Measurements from ENCODE around the gene RNASE12.
A peak's percentile ranks its signal among the peaks of the same experiment; 100 is the strongest.

Gene RNASE12

DNA sequence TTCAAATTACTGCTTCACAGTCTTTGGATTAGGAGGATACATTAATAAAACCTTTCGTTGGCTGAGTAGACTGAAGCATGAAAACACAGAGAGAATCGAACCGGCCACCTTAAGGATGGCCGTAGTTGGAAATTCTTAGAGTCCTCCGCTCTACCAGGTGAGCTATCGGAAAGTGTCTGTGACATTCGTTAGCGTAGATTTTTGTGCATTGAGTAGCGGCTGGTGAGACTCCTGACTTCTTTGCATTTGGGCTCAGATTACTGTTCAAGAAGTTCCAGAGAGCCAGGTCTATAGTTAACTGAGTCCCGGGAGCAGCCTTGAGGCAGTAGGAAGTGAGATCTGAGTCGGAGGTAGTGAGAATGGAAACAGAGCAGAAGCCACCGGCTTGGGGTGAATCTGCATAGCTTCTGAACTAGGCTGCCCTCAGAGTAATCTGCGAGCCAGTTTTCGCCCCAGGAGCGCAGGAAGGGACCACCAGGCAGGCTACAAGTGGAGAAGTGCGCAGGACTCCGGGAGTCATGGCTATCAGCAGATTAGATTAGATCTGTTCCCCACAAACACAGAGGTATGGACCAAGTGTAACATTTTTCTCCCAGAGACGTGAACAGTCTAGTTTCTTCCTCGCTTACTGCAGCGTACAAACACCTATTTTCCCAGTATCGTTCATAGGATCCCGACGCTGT lies 39.3 kb upstream of the RNASE12 start (continued):
- TF ChIP-seq, protein P1, sequence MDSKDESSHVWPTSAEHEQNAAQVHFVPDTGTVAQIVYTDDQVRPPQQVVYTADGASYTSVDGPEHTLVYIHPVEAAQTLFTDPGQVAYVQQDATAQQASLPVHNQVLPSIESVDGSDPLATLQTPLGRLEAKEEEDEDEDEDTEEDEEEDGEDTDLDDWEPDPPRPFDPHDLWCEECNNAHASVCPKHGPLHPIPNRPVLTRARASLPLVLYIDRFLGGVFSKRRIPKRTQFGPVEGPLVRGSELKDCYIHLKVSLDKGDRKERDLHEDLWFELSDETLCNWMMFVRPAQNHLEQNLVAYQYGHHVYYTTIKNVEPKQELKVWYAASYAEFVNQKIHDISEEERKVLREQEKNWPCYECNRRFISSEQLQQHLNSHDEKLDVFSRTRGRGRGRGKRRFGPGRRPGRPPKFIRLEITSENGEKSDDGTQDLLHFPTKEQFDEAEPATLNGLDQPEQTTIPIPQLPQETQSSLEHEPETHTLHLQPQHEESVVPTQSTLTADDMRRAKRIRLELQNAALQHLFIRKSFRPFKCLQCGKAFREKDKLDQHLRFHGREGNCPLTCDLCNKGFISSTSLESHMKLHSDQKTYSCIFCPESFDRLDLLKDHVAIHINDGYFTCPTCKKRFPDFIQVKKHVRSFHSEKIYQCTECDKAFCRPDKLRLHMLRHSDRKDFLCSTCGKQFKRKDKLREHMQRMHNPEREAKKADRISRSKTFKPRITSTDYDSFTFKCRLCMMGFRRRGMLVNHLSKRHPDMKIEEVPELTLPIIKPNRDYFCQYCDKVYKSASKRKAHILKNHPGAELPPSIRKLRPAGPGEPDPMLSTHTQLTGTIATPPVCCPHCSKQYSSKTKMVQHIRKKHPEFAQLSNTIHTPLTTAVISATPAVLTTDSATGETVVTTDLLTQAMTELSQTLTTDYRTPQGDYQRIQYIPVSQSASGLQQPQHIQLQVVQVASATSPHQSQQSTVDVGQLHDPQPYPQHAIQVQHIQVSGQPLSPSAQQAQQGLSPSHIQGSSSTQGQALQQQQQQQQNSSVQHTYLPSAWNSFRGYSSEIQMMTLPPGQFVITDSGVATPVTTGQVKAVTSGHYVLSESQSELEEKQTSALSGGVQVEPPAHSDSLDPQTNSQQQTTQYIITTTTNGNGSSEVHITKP (tag by site-specific recombination; IDR thresholded peaks at IDR 0.05), result peak; percentile 51; the same call in 1 of the 2 replicates
- TF ChIP-seq ZNF747 (tag by site-specific recombination; IDR thresholded peaks at IDR 0.05) (no peak), ZNF146 (tag by site-specific recombination; IDR thresholded peaks at IDR 0.05) (no peak), ZNF791 (tag by site-specific recombination; IDR thresholded peaks at IDR 0.05) (no peak), ZSCAN16 (tag by site-specific recombination; IDR thresholded peaks at IDR 0.05) (no peak), IKZF3 (tag by site-specific recombination; IDR thresholded peaks at IDR 0.05) (no peak), ZNF560 (tag by site-specific recombination; IDR thresholded peaks at IDR 0.05; ENCODE audit: borderline replicate concordance) (no peak), SCRT1 (tag by site-specific recombination; IDR thresholded peaks at IDR 0.05; ENCODE audit: borderline replicate concordance) (0 out of 2 replicates have a peak, but pooled peaks have one; percentile 11), ZNF426 (tag by site-specific recombination; IDR thresholded peaks at IDR 0.05) (no peak), ZNF621 (tag by site-specific recombination; IDR thresholded peaks at IDR 0.05) (no peak), ZNF48 (tag by site-specific recombination; IDR thresholded peaks at IDR 0.05) (no peak), ZNF518A (tag by site-specific recombination; conservative IDR thresholded peaks at IDR 0.05; ENCODE audit: low read depth) (no peak; the same call in 1 of the 2 replicates), ZBTB20 (tag by site-specific recombination; IDR thresholded peaks at IDR 0.05) (peak; percentile 56), ZNF677 (tag by site-specific recombination; IDR thresholded peaks at IDR 0.05) (no peak), ZNF366 (tag by site-specific recombination; conservative IDR thresholded peaks at IDR 0.05) (peak; percentile 76; the same call in 1 of the 2 replicates), ZNF473 (tag by site-specific recombination; IDR thresholded peaks at IDR 0.05) (no peak), ZNF660 (tag by site-specific recombination; IDR thresholded peaks at IDR 0.05) (peak; percentile 74), ZBTB44 (tag by site-specific recombination; IDR thresholded peaks at IDR 0.05) (peak; percentile 32; the same call in 1 of the 2 replicates), ZNF664 (tag by site-specific recombination; IDR thresholded peaks at IDR 0.05) (no peak), ZNF292 (tag by site-specific recombination; IDR thresholded peaks at IDR 0.05; ENCODE audit: borderline replicate concordance, low read depth) (no peak), ZEB2 (tag by site-specific recombination; IDR thresholded peaks at IDR 0.05) (peak; percentile 43), PRDM4 (tag by site-specific recombination; IDR thresholded peaks at IDR 0.05) (no peak), ZNF501 (tag by site-specific recombination; IDR thresholded peaks at IDR 0.05) (no peak), ZNF24 (tag by site-specific recombination; IDR thresholded peaks at IDR 0.05) (peak; percentile 39; the same call in 1 of the 2 replicates), ZNF600 (tag by site-specific recombination; IDR thresholded peaks at IDR 0.05) (0 out of 2 replicates have a peak, but pooled peaks have one; percentile 51), ZNF704 (tag by site-specific recombination; IDR thresholded peaks at IDR 0.05) (no peak)

Data from HEK293 (cell line).